Measurements from ENCODE around the gene HOOK1. TPM values are rescaled to one million over a fixed set of nuclear protein-coding genes. Genes with fewer than 3 reads are reported as not detected.
A peak's percentile ranks its signal among the peaks of the same experiment; 100 is the strongest.

HOOK1 gene
- total RNA-seq = 4.0 TPM
- long read RNA-seq, full-length matches to known transcripts = 2 of 3 reads
- long read RNA-seq, partial matches to known transcripts = 1 of 3 reads
- long read RNA-seq, other reads (novel, unspliced or antisense) = 0 of 3 reads

GRCh38 chr1:59814901-59815825, at the start of gene HOOK1:
HOOK1 (plus strand) TSS chr1:59814949; CDS start chr1:59815118, 169 bp downstream.
- Histone ChIP-seq H3K27ac (replicated peaks) (peak within 1 kb of the TSS; percentile 57), H3K4me3 (peak within 1 kb of the TSS; percentile 72), H3K36me3 (no peaks in the 10 kb centered on the region), H3K9me3 (replicated peaks) (no peaks in the 10 kb centered on the region), H3K27me3 (ENCODE audit: low read depth) (peaks cover 55% of the 10 kb centered on the region), H3K4me1 (peaks cover 41% of the 10 kb centered on the region)
- intact Hi-C loops (cut with micrococcal nuclease) = no loop called here
- no peak for TF ChIP-seq CTCF (IDR thresholded peaks at IDR 0.05; ENCODE audit: borderline replicate concordance)
- no peak for DNase-seq

DNA sequence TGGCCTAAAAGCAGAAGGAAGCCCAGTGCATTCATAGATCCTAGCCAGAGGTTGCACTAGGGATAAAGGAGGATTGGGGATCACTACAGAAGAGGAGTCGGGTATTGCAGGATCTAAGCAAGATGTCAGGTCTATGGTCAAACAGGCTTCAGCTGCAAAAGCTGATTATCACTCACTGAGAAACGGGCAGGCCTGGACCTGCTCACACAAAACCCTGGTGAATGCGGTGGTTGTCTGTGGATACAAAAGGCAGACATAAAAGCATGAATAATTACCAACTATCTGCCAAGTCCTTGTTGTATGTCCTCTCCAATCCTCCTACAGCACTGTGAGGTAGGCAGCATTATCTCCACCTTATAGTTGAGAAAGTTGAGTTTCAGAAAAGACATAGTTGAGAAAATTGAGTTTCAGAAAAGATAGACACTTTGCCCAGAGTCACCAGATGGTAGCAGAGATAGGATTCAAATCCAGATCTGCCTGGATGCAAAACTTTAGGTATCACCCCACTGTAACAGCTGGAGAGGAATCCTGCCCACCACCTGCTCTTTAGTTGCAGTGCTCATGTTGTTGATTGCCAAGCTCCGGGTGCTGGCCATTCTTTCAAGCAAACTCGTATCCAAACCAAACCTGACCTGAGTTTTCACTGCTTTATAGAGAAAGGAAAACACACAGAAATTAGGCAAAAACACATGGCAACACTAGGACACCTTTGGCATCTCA, 49.6 kb upstream of the HOOK1 start:
- intact Hi-C loops (cut with micrococcal nuclease) = loop anchor here (10.0 kb wide), 1 partner anchor 1030 kb away; no protein-coding TSS in a partner anchor
- Histone ChIP-seq H3K27ac (replicated peaks) (no peak overlapping the region), H3K36me3 (no peaks in the 10 kb centered on the region), H3K4me3 (no peak overlapping the region), H3K4me1 (no peaks in the 10 kb centered on the region), H3K9me3 (replicated peaks) (no peaks in the 10 kb centered on the region), H3K27me3 (ENCODE audit: low read depth) (no peaks in the 10 kb centered on the region)
- no peak for TF ChIP-seq CTCF (IDR thresholded peaks at IDR 0.05; ENCODE audit: borderline replicate concordance)
- no peak for DNase-seq

DNA sequence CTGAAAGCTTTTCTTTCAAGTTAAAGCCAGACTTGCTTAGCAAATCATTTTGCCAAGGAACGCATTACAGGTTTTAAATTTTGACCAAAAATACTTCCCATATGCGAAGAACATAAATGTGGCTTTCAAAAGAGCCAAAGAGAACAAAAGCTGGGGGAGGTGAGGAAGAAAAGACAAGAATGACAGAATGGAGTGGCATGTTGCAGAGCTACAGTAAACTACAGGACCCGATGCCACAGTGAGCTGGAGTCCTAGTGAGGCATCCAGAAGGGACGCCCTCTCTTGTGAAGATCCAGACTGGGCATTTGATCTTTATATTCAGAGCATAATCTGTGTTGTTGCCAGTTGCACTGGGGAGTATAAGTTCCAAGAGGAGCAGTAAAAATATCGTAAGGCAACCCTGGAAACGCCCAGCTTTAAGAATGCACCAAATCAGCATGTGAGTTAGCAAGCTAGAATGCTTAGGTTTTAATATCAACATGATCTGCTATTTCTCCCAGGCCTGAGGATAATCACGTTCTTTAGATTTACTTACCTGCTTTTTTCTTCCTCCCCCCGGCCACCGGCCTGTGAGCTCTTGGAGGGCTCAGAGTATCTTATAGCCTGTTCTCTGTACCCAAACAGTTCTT, 48.4 kb upstream of the HOOK1 start:
- Histone ChIP-seq H3K4me3 (no peak overlapping the region), H3K27me3 (ENCODE audit: low read depth) (no peaks in the 10 kb centered on the region), H3K9me3 (replicated peaks) (no peaks in the 10 kb centered on the region), H3K36me3 (no peaks in the 10 kb centered on the region), H3K27ac (replicated peaks) (no peak overlapping the region), H3K4me1 (no peaks in the 10 kb centered on the region)
- intact Hi-C loops (cut with micrococcal nuclease) = loop anchor here (10.0 kb wide), 1 partner anchor 1032 kb away; no protein-coding TSS in a partner anchor
- TF ChIP-seq CTCF (IDR thresholded peaks at IDR 0.05; ENCODE audit: borderline replicate concordance) = no peak
- DNase-seq = no peak

- no peaks in the 10 kb centered on the region for H3K9me3 ChIP-seq (replicated peaks)
- no peak overlapping the region for H3K4me3 ChIP-seq
- H3K27me3 ChIP-seq (ENCODE audit: low read depth) = no peaks in the 10 kb centered on the region
- no peaks in the 10 kb centered on the region for H3K4me1 ChIP-seq
- H3K36me3 ChIP-seq = no peaks in the 10 kb centered on the region
- no peak for DNase-seq
- no peak overlapping the region for H3K27ac ChIP-seq (replicated peaks)
- no peak for TF ChIP-seq CTCF (IDR thresholded peaks at IDR 0.05; ENCODE audit: borderline replicate concordance)
- intact Hi-C loops (cut with micrococcal nuclease) = loop anchor here (10.0 kb wide), 1 partner anchor 1032 kb away; no protein-coding TSS in a partner anchor
These were observed 47.6 kb upstream of the HOOK1 start for GRCh38 chr1:59767119-59767518.

Data from left ventricle myocardium inferior (tissue), 1 donor.